ENCODE results near the gene CDIPT. TPM values are rescaled to one million over a fixed set of nuclear protein-coding genes. Genes with fewer than 3 reads are reported as not detected.

CDIPT gene
- total RNA-seq, 4 donors from 2014 or later: 35.5 to 71.8 (median 55.7) TPM

DNA sequence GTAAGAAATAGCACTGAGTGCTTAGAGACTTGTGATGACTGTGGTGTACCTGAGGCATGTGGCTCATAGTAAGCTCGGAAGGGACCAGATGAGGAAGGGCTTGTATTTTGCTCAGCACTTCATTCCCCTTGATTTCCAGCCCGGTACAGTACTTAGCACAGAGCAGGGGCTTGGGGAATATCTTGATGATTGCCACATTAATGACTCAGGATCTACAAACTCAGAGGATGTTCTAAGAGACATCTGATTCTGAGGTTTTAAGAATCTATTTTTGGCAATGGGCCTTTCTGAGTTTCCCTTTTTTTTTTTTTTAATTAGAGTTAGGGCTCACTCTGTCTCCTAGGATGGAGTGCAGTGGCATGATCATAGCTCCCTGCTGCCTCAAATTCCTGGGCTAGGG is 46.4 kb upstream of the CDIPT start:
- no peak for TF ChIP-seq POLR2A (IDR thresholded peaks at IDR 0.05)
- TF ChIP-seq, protein P1, sequence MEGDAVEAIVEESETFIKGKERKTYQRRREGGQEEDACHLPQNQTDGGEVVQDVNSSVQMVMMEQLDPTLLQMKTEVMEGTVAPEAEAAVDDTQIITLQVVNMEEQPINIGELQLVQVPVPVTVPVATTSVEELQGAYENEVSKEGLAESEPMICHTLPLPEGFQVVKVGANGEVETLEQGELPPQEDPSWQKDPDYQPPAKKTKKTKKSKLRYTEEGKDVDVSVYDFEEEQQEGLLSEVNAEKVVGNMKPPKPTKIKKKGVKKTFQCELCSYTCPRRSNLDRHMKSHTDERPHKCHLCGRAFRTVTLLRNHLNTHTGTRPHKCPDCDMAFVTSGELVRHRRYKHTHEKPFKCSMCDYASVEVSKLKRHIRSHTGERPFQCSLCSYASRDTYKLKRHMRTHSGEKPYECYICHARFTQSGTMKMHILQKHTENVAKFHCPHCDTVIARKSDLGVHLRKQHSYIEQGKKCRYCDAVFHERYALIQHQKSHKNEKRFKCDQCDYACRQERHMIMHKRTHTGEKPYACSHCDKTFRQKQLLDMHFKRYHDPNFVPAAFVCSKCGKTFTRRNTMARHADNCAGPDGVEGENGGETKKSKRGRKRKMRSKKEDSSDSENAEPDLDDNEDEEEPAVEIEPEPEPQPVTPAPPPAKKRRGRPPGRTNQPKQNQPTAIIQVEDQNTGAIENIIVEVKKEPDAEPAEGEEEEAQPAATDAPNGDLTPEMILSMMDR (IDR thresholded peaks at IDR 0.05 in 4 of 5, conservative IDR thresholded peaks at IDR 0.05 in 1 of 5): no peak
- no peaks in the 10 kb centered on the region for H3K9me3 ChIP-seq
- no peaks in the 10 kb centered on the region for H3K36me3 ChIP-seq
- no peak for ATAC-seq
- H3K4me3 ChIP-seq: no peak overlapping the region
- intact Hi-C loops (cut with DNase I; ENCODE audit: low total_unique reads): no loop called here
- H3K27me3 ChIP-seq: no peaks in the 10 kb centered on the region
- H3K27ac ChIP-seq: no peak overlapping the region
- DNase-seq: no peak
- no peaks in the 10 kb centered on the region for H3K4me1 ChIP-seq
- in situ Hi-C loops (cut with MboI; ENCODE audit: low sequenced_read_pairs in 4 of 4): no loop called here

DNA sequence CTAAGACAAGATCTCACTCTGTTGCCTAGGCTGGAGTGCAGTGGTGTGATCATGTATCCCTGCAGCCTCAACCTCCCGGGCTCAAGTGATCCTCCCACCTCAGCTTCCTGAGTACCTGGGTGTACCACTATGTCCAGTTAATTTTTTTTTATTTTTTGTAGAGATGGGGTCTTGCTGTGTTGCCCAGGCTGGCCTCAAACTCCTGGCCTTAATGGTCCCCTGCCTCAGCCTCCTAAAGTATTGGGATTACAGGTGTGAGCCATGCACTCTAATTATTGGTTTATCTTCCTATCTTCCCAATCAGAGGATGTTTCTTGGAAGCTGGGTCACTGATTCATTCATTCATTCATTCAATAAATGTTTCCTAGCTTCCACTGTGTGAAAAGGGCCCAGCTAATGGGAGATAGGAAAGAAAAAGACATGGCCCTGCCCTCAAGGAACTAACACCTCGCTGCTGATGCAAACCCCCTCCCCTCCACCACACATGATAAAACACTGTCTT is 45.7 kb upstream of the CDIPT start:
- no peak for DNase-seq
- Histone ChIP-seq H3K4me3 (no peak overlapping the region), H3K27me3 (no peaks in the 10 kb centered on the region), H3K27ac (no peak overlapping the region), H3K4me1 (no peaks in the 10 kb centered on the region), H3K36me3 (no peaks in the 10 kb centered on the region), H3K9me3 (no peaks in the 10 kb centered on the region)
- intact Hi-C loops (cut with DNase I; ENCODE audit: low total_unique reads): no loop called here
- TF ChIP-seq, protein P1 (IDR thresholded peaks at IDR 0.05 in 4 of 5, conservative IDR thresholded peaks at IDR 0.05 in 1 of 5): no peak
- TF ChIP-seq POLR2A (IDR thresholded peaks at IDR 0.05): no peak
- ATAC-seq: no peak
- in situ Hi-C loops (cut with MboI; ENCODE audit: low sequenced_read_pairs in 4 of 4): no loop called here

DNA sequence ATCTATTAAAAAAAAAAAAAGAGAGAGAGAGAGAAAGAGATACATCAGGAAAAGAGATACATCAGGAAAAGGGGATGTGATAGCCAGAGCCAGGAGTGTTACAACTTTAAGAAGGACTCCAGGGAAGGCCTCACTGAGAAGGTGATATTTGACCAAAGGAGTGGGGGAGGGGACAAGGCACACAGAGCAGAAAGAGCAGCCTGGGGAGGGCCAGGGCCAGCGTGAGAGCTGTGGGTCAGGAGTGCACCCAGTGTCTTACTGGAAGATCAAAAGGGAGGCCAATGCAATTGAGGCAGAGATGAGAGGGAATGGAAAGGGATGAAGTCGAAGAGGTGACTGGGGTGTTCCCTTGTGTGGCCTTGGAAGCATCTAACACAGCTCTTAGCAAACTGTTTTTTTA is 44.9 kb upstream of the CDIPT start:
- in situ Hi-C loops (cut with MboI; ENCODE audit: low sequenced_read_pairs in 4 of 4) (no loop called here), intact Hi-C loops (cut with DNase I; ENCODE audit: low total_unique reads) (no loop called here)
- ATAC-seq: no peak
- no peaks in the 10 kb centered on the region for H3K4me1 ChIP-seq
- TF ChIP-seq POLR2A (IDR thresholded peaks at IDR 0.05): no peak
- TF ChIP-seq, protein P1 (IDR thresholded peaks at IDR 0.05 in 4 of 5, conservative IDR thresholded peaks at IDR 0.05 in 1 of 5): no peak
- no peak overlapping the region for H3K4me3 ChIP-seq
- no peak for DNase-seq
- H3K27me3 ChIP-seq: no peaks in the 10 kb centered on the region
- no peaks in the 10 kb centered on the region for H3K9me3 ChIP-seq
- no peak overlapping the region for H3K27ac ChIP-seq
- no peaks in the 10 kb centered on the region for H3K36me3 ChIP-seq

DNA sequence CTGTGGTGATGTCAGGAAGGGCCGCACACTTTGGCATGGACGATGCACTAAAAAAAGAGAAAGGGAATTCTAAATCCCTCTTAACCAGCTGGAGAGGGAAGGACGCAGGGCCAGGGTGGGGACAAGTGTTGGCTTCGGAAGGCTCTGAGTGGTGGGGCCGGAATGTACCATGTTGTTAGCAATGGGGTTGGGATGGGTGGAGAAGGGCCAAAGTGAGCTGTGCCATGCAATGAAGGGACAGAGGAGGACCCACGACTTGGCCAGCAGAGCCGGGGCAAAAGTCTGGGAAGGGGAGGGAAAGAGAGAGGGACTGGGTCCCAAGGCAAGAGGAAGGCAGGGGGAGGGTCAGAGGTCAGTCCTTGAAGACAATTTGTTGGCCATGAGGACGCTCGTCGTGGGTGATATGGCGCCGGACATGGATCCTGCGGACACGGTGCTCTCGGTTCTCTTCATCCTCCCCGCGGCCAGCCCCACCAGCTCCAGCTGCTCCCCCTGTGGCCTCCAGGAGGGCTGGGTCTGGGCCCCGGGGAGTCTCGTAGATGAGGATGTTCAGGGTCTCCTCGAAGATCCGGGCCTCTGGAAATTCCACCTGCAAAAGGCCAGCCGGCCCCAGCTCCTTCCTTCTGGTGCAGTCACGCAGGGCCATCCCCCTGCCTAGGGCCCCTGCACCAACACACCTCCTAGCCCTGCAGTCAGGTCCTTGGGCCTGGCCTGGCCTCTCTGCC is 43.7 kb upstream of the CDIPT start:
- TF ChIP-seq, protein P1 (IDR thresholded peaks at IDR 0.05 in 4 of 5, conservative IDR thresholded peaks at IDR 0.05 in 1 of 5): no peak
- no peak for TF ChIP-seq POLR2A (IDR thresholded peaks at IDR 0.05)
- H3K27ac ChIP-seq: no peak overlapping the region
- no peaks in the 10 kb centered on the region for H3K36me3 ChIP-seq
- DNase-seq (no peak), ATAC-seq (no peak)
- in situ Hi-C loops (cut with MboI; ENCODE audit: low sequenced_read_pairs in 4 of 4): no loop called here
- H3K4me1 ChIP-seq: no peaks in the 10 kb centered on the region
- peaks cover 0 to 5% (median 3%) of the 10 kb centered on the region in 3 donors for H3K27me3 ChIP-seq
- no peaks in the 10 kb centered on the region for H3K9me3 ChIP-seq
- H3K4me3 ChIP-seq: no peak overlapping the region
- intact Hi-C loops (cut with DNase I; ENCODE audit: low total_unique reads): no loop called here

Data from gastrocnemius medialis (tissue), 4 donors.